RKO (cell line): Measurements from ENCODE around the gene FECH.
"Not testable (repeated sequence)": the region's sequence is repeated elsewhere in the genome, so short reads cannot be mapped to it uniquely, and the experiment has no call there.

ENCODE experiments used
- DNase-seq: peaks from one replicate; pipeline ENCODE4 v3.0.0-alpha.2; 2016; ENCODE audit warnings: low spot score

Gene FECH

GRCh38 chr18:57529151-57529550 lies 57.4 kb downstream of the FECH start:
- no peak for DNase-seq

- no peak for DNase-seq
These were observed 58.8 kb downstream of the FECH start for GRCh38 chr18:57527556-57528229.

- no peak for DNase-seq
These were observed 63.1 kb downstream of the FECH start for GRCh38 chr18:57523171-57523956.

GRCh38 chr18:57522348-57522747 lies 64.2 kb downstream of the FECH start:
- DNase-seq = not testable (repeated sequence)

- DNase-seq = no peak
These were observed 66.7 kb downstream of the FECH start for GRCh38 chr18:57519668-57520424.

GRCh38 chr18:57518533-57518932 lies 68.0 kb downstream of the FECH start:
- no peak for DNase-seq

- no peak for DNase-seq
These were observed 70.4 kb downstream of the FECH start for GRCh38 chr18:57516056-57516455.

- no peak for DNase-seq
These were observed 81.3 kb downstream of the FECH start for GRCh38 chr18:57505231-57505630.

- DNase-seq = no peak
These were observed 83.9 kb downstream of the FECH start for GRCh38 chr18:57502624-57503023.

- no peak for DNase-seq
These were observed 87.7 kb downstream of the FECH start for GRCh38 chr18:57498682-57499256.
